Measurements from ENCODE around the gene SACS.
A peak's percentile ranks its signal among the peaks of the same experiment; 100 is the strongest.
"Not testable (repeated sequence)": the region's sequence is repeated elsewhere in the genome, so short reads cannot be mapped to it uniquely, and the experiment has no call there.

Gene SACS

DNA sequence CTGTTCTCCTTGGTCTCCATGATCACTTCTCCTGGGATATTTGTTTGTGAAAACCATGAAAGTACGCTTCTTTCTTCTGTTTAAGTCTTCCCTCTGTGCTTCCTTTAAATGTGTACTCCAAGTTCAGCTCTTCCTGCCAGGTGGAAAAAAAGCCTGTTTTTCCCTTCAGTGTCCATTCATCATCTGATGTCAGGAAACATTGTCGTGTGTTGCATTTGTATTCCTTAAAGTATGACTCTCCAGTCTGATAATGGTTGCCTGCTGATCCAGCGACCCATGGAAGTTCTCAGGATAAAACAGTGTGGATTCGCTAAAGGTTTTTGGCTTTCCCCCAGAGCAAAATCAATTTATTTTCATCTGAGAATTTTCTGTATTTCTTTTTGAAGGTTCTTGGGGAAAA is 22.3 kb downstream of the SACS start:
- DNase-seq = no peak

DNA sequence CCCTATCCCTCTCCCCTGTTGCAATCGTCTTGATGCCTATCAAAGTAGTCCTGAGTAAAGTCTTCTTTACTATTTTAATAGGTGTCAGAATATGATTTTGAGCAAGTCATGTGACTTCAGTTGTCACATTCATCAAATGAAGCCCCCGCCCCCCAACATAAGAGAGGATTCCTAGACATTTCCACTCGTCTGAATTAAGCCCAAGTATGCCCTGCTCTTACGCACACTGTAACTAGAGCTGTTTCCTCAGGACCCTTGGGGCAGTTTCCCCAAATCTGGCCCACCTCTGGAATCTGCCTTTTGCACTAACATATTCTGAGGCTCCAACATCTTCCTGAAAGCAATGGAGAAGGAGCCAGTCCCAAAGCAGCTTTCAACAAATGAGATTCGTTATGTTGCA is 25.5 kb downstream of the SACS start:
- DNase-seq = no peak

- not testable (repeated sequence) for DNase-seq
Measured at GRCh38 chr13:23401156-23401555, 32.3 kb downstream of the SACS start.

- DNase-seq = no peak
Measured at GRCh38 chr13:23399347-23399746, 34.2 kb downstream of the SACS start.

- no peak for DNase-seq
Measured at GRCh38 chr13:23394821-23395220, 38.7 kb downstream of the SACS start.

- no peak for DNase-seq
Measured at GRCh38 chr13:23392925-23393645, 40.4 kb downstream of the SACS start.

GRCh38 chr13:23392313-23392712 is 41.2 kb downstream of the SACS start:
- DNase-seq = no peak

DNA sequence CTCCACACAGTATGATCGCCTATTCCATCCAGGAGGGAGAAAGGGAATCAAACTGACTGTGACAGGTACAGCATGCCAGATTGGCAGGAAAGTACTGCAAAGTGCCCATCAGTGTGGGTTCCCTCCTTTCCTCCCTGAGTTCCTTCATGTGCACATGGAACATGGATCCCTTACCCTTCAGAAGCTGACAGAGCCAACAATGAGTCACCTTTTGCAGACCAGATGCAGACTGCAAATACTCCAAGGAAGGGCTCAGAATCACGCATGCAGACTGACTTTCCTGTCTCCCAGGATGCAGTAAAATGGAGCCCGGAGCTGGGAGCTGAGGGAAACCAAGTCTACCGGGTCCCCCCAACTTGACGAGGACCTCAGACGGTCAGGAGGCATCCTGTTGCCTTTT is 41.8 kb downstream of the SACS start:
- no peak for DNase-seq

DNA sequence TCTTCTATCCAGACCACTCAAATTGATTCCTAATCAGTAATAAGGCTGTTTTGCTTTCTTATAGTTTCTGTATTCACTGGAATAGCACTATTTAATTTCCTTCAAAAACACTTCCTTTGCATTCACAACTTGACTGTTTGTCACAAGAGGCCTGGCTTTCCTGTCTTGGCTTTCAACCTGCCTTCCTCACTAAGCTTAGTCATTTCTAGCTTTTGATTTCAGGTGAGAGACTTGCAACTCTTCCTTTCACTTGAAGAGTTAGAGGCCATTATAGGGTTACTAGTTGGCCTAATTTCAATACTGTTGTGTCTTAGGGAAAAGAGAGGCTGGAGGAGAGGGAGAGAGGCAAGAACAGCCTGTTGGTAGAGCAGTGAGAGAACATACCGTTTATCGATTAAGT is 47.0 kb downstream of the SACS start:
- no peak for DNase-seq

GRCh38 chr13:23385931-23386330 is 47.6 kb downstream of the SACS start:
- DNase-seq = no peak

- no peak for DNase-seq
Measured at GRCh38 chr13:23384111-23384510, 49.4 kb downstream of the SACS start.

- DNase-seq = no peak
Measured at GRCh38 chr13:23383151-23383550, 50.4 kb downstream of the SACS start.

- no peak for DNase-seq
Measured at GRCh38 chr13:23381866-23382265, 51.6 kb downstream of the SACS start.

DNA sequence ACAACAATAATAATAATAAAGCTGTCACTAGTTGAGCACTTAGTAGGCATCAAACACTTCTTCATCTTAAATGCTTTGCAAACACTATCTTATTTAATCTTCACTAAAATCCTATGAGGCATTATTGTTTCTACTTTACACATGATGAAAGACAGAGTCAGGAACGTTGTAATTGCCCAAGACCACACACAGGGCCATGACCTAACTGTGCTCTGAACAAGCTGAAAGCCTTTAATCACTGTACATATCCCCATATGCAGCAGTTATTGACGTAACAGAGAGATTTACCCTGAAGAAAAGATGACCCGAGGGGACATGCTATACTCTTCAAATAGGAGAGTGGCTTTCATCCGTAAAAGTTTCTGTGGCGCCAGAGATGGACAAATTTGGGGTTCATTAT is 53.0 kb downstream of the SACS start:
- DNase-seq = no peak

GRCh38 chr13:23377983-23378632 is 55.4 kb downstream of the SACS start:
- no peak for DNase-seq

DNA sequence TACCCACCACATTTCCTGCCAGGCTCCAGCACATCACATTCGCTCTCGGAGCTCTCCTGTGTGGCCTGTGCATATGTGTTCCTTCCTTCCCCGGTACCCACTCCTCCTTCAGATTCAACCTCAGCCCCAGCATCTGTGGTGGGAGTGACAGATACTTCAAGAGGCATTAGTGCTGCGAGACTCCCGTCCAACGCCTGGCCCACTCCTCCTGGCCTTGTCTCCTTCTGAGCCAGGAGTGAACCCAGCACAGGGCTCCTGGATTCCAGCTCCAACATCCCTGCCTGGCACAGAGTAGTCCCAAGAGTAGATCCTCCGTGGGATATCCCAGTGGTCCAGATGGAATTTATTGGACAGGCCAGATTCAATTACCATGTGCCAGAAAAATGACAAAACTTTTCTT is 55.9 kb downstream of the SACS start:
- DNase-seq = no peak

DNA sequence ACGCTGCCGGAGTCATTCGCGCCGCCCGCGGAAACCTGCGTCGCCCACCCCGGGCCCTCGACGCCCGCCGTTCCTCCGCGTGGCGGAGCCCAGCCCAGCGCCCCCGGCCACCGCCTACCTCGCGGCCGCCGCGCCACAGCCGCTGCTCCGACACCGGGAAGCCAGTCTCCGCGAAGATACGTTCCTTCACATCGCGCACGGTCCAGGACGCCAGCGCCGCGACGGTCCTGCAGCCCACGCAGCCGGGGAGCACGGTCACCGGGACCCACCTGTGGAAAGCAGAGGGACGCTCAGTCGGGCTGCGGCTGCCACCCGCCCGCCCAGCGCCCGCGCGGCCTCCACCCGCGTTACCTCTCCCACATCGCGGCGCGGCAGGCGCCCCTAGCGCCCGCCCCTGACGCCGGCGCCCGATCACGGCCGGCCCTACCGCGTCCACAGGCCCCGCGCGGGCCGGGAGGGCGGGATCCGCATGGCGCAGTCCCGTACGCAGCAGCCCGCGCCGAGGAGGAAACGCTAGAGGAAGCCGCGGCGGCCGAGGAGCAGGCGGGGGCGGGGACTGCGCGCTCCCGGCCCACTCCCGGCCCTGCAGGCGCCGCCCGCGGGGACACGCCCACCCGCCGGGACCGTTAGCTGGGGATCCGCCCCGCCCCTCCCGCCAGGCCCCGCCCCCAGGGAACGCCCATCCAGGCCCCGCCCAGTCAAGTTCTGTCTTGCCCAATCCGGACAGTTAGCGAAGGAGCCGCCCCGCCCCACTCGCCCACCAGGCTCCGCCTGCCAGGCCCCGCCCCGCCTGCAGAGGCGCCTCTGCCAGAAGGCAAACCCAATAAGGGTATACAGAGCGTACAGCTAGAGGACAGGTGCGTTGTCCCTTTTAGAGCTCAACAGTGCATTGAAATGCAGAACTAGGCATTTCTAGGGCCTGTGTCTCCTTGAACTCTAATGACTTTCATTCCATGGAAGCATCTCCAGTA is 58.2 kb downstream of the SACS start:
- DNase-seq = peak; percentile 90 to 92

- no peak for DNase-seq
Measured at GRCh38 chr13:23372264-23372906, 61.1 kb downstream of the SACS start.

DNA sequence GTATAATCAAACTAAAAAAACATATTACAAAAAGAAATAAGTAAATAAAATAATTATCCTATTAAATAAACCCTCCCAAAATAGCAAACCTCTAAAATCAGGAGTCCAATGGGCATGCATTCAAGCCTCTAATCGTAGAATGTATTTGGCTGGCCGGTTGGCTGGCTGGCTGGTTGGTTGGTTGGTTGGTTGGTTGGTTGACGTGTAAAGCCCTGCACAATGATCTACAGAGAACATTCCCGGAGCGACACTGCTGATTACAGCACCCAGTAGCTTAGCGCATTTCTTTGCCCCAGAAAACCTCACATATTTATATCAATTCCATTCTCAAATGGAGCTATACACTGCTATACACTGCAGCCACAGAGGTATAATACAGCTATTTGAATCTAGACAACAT is 65.6 kb downstream of the SACS start:
- no peak for DNase-seq

DNA sequence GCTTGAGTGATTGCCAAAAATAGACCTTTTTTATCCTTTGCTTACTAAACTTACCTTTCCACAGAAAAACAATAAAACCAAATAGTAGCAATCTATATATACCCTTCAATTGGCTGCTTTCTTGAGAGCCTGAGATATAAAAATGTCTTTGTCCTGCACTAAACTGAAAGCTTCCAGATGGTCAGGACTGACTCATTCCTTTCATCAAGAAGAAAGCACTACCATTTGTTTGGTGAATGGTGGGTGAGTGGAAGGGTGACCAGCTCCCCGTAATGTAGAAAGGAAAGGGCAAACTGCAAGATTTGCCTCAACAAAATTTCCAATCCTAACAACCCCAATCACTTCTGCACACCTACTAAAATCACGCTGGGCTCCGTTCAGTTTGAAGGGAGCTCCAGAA is 67.8 kb downstream of the SACS start:
- no peak for DNase-seq

GRCh38 chr13:23359882-23360281 is 73.6 kb downstream of the SACS start:
- no peak for DNase-seq

- DNase-seq = no peak
Measured at GRCh38 chr13:23357349-23357748, 76.2 kb downstream of the SACS start.

GRCh38 chr13:23356368-23356767 is 77.1 kb downstream of the SACS start:
- DNase-seq = no peak

All from cerebellar nuclear complex (tissue), 1 donor.